ENCODE measurements around the gene GARRE1.

Gene GARRE1

DNA sequence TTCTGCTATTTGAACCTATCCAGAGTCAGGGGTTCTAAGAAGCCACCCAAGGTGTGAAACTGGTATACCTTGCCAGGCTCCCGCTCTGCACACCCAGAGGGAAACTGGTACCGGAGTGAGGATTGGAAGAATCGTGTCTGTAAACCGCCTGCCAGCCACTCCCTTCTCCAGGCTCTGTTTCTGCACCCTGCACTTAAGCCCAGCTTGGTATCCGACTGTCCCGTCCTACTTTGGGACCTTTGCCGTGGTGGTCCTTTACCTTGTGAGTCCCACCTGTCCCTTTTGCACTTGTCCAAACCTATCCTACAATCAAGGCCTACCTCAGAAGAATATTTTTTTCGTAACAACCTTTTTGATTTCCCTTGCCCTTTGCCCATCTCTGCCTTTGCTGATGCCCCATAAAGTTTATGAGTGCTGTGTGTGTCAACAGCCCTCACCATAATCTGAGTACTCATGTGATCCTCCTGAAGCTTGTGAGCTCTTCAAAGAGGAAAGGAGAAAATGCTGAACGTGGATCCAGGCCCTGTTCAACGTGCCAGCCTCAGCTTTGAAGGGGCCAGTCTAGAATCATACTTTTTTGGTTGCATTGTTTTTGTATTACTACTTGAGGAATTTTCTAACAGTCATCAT lies 44.7 kb downstream of the GARRE1 start:
- DNase-seq = no peak

DNA sequence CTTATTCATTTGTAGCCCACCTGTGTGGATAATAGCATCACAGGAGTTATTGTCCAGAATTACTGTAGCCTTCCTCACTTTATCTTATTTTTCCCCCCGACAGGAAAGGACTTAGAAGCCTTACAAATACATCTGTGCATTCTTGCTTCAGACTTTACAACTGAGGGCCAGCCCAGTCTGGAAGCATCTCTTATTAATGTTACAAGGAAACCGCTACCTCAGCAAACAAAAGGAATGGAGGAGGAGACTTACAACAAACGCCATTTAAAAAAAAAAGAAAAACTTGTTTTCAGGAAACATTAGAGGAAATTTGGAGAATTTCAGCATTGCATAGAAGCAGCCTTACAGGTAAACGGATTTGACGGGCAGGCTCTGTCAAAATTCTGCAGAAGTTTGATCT lies 45.2 kb downstream of the GARRE1 start:
- DNase-seq = no peak

DNA sequence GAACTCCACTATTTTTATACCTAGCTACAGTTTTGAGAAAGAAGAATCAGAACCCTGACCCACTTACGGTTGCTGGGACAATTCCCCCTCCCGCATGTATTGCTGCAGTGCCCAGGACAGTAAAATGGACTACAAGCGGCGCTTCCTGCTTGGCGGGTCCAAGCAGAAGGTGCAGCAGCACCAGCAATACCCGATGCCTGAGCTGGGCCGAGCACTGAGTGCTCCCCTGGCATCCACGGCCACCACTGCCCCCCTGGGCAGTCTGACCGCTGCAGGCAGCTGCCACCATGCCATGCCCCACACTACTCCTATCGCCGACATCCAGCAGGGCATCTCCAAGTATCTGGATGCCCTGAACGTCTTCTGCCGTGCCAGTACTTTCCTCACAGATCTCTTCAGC lies 46.0 kb downstream of the GARRE1 start:
- DNase-seq = no peak

DNA sequence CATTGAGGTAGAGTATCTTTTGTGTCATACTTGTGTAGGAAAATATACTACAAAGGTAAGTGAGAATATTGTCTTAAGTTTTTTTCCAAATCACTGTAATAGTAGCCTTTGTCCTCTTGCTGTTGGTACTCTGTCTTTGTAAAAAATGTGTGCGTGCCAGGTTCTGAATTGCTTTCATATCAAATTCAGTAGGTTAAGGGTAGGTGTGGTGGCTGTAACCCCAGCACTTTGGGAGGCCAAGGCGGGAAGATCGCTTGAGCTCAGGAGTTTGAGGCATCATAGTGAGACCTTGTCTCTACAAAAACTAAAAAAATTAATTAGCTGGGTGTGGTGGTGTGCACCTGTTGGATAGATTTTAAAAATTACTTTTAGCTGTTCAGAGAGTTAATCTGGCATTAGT lies 46.6 kb downstream of the GARRE1 start:
- DNase-seq = no peak

Measured in NCI-H526 treated with DMSO at 0.1 percent for 48 hours (cell line).